ENCODE data around the gene ZNF343. TPM values are rescaled to one million over a fixed set of nuclear protein-coding genes. Genes with fewer than 3 reads are reported as not detected.

The ZNF343 gene
- polyA plus RNA-seq, 2 of the 4 experiments (the other 2 are of a cell fraction) = 14.0 to 19.0 TPM

GRCh38 chr20:2518096-2518495 is 9.4 kb upstream of the ZNF343 start:
- DNase-seq (ENCODE audit: low read depth in 1 of 2, low spot score in 1 of 2) = no peak
- Histone ChIP-seq H3K9me3 (no peaks in the 10 kb centered on the region), H3K4me2 (no peak overlapping the region), H3K4me3 (no peak overlapping the region), H3K4me1 (peaks cover 6% of the 10 kb centered on the region; the same call in 2 of the 3 replicates), H3K27ac (no peak overlapping the region)
- WGBS (ENCODE audit: missing lambda C conversion rate) = 85% methylated on average over 10 of the region's 10 CpGs
- ChIA-PET CTCF (interaction anchor here (0.8 to 1.3 kb wide), 2 partner anchors 10 to 113 kb away, joined by 3 to 5 read pairs; no protein-coding TSS in a partner anchor), POLR2A (no interaction called here)
- FAIRE-seq = no peak
- ATAC-seq = no peak
- TF ChIP-seq PHF8 (IDR thresholded peaks at IDR 0.05; ENCODE audit: borderline replicate concordance, low read depth) = no peak
- no peak for TF ChIP-seq RNF2 (IDR thresholded peaks at IDR 0.05; ENCODE audit: borderline replicate concordance, low read depth)
- TF ChIP-seq SREBF2 (IDR thresholded peaks at IDR 0.05) = no peak
- TF ChIP-seq JUNB (IDR thresholded peaks at IDR 0.05) = no peak
- TF ChIP-seq ZNF302 (CRISPR knock-in tag; IDR thresholded peaks at IDR 0.05) = no peak
- TF ChIP-seq GATA3 (IDR thresholded peaks at IDR 0.05; ENCODE audit: borderline replicate concordance) = no peak
- no peak for TF ChIP-seq RCOR1 (IDR thresholded peaks at IDR 0.05; ENCODE audit: low read depth, low read length)
- TF ChIP-seq RARB (CRISPR knock-in tag; IDR thresholded peaks at IDR 0.05) = no peak

GRCh38 chr20:2516399-2516798 is 7.7 kb upstream of the ZNF343 start:
- CTCF ChIA-PET = interaction anchor here (1.3 kb wide), 1 partner anchor 12 kb away, joined by 4 read pairs; no protein-coding TSS in a partner anchor
- Histone ChIP-seq H3K4me3 (no peak overlapping the region), H3K4me2 (no peak overlapping the region), H3K9me3 (no peaks in the 10 kb centered on the region), H3K27ac (no peak overlapping the region), H3K4me1 (peaks cover 6% of the 10 kb centered on the region; the same call in 2 of the 3 replicates)
- ATAC-seq = 0 out of 6 replicates have a peak, but pooled peaks of 1 of the 2 experiments have one; percentile 34
- WGBS (ENCODE audit: missing lambda C conversion rate) = 90% methylated on average over 2 of the region's 2 CpGs
- DNase-seq (ENCODE audit: low read depth in 1 of 2, low spot score in 1 of 2) = no peak
- peak; percentile 90 for FAIRE-seq
- POLR2A ChIA-PET = no interaction called here
- TF ChIP-seq CTCF (IDR thresholded peaks at IDR 0.05) = no peak
- no peak for TF ChIP-seq KDM5A (IDR thresholded peaks at IDR 0.05)
- no peak for TF ChIP-seq TP53 (CRISPR knock-in tag; IDR thresholded peaks at IDR 0.05)
- TF ChIP-seq KDM1A (IDR thresholded peaks at IDR 0.05; ENCODE audit: low read depth) = no peak
- no peak for TF ChIP-seq ELK1 (IDR thresholded peaks at IDR 0.05; ENCODE audit: low read depth, low read length)
- no peak for TF ChIP-seq HMGXB4 (CRISPR knock-in tag; IDR thresholded peaks at IDR 0.05; ENCODE audit: borderline replicate concordance)
- TF ChIP-seq HOXB13 (CRISPR knock-in tag; IDR thresholded peaks at IDR 0.05; ENCODE audit: low read depth) = no peak
- TF ChIP-seq CHD4 (IDR thresholded peaks at IDR 0.05; ENCODE audit: borderline replicate concordance) = no peak
- no peak for TF ChIP-seq POLR2AphosphoS2 (conservative IDR thresholded peaks at IDR 0.05; ENCODE audit: low read length)
- no peak for TF ChIP-seq CBX2 (IDR thresholded peaks at IDR 0.05; ENCODE audit: borderline replicate concordance, low read depth)
- TF ChIP-seq USF2 (IDR thresholded peaks at IDR 0.05) = no peak
- TF ChIP-seq ZNF302 (CRISPR knock-in tag; IDR thresholded peaks at IDR 0.05) = no peak
- no peak for TF ChIP-seq RCOR1 (IDR thresholded peaks at IDR 0.05; ENCODE audit: low read depth, low read length)
- TF ChIP-seq CEBPB (IDR thresholded peaks at IDR 0.05) = no peak
- TF ChIP-seq EP300 (IDR thresholded peaks at IDR 0.05) = no peak
- no peak for TF ChIP-seq NFE2L2 (conservative IDR thresholded peaks at IDR 0.05; ENCODE audit: low read length)
- no peak for TF ChIP-seq FOSB (CRISPR knock-in tag; IDR thresholded peaks at IDR 0.05)
- TF ChIP-seq JUN (IDR thresholded peaks at IDR 0.05) = no peak

All from A549 (cell line).